ENCODE measurements around the gene CLPTM1. TPM values are rescaled to one million over a fixed set of nuclear protein-coding genes. Genes with fewer than 3 reads are reported as not detected.

Gene CLPTM1
- total RNA-seq, 1 donor from 2014 or later = 91.4 TPM

GRCh38 chr19:45010306-45010705, 55.1 kb downstream of the CLPTM1 start:
- no peaks in the 10 kb centered on the region for H3K27me3 Mint-ChIP-seq (ENCODE audit: low read depth)
- H3K4me1 Mint-ChIP-seq (ENCODE audit: low read depth) = no peaks in the 10 kb centered on the region
- H3K36me3 Mint-ChIP-seq (ENCODE audit: low read depth) = peaks cover 2% of the 10 kb centered on the region
- no peak for TF ChIP-seq CTCF (IDR thresholded peaks at IDR 0.05)
- DNase-seq (ENCODE audit: low spot score) = no peak
- H3K27ac Mint-ChIP-seq (ENCODE audit: unreplicated experiment) = peak overlapping the region; percentile 61
- H3K4me3 Mint-ChIP-seq (ENCODE audit: unreplicated experiment) = no peak overlapping the region
- H3K9me3 Mint-ChIP-seq (ENCODE audit: low read depth) = no peaks in the 10 kb centered on the region

GRCh38 chr19:45011959-45012358, 56.8 kb downstream of the CLPTM1 start:
- no peaks in the 10 kb centered on the region for H3K4me1 Mint-ChIP-seq (ENCODE audit: low read depth)
- TF ChIP-seq CTCF (IDR thresholded peaks at IDR 0.05) = no peak

GRCh38 chr19:45016388-45017314, 61.5 kb downstream of the CLPTM1 start:
- TF ChIP-seq CTCF (IDR thresholded peaks at IDR 0.05) = peak; percentile 79
- Mint-ChIP-seq H3K27ac (ENCODE audit: unreplicated experiment) (peak overlapping the region; percentile 61), H3K4me1 (ENCODE audit: low read depth) (no peaks in the 10 kb centered on the region), H3K27me3 (ENCODE audit: low read depth) (no peaks in the 10 kb centered on the region), H3K36me3 (ENCODE audit: low read depth) (peaks cover 3% of the 10 kb centered on the region), H3K4me3 (ENCODE audit: unreplicated experiment) (no peak overlapping the region), H3K9me3 (ENCODE audit: low read depth) (no peaks in the 10 kb centered on the region)
- no peak for DNase-seq (ENCODE audit: low spot score)

More at GRCh38 chr19:45011959-45012358, 56.8 kb downstream of the CLPTM1 start:
- DNase-seq (ENCODE audit: low spot score) = no peak
- no peaks in the 10 kb centered on the region for H3K36me3 Mint-ChIP-seq (ENCODE audit: low read depth)
- no peaks in the 10 kb centered on the region for H3K27me3 Mint-ChIP-seq (ENCODE audit: low read depth)
- no peaks in the 10 kb centered on the region for H3K9me3 Mint-ChIP-seq (ENCODE audit: low read depth)
- H3K27ac Mint-ChIP-seq (ENCODE audit: unreplicated experiment) = no peak overlapping the region
- no peak overlapping the region for H3K4me3 Mint-ChIP-seq (ENCODE audit: unreplicated experiment)

GRCh38 chr19:45019187-45019586, 64.0 kb downstream of the CLPTM1 start:
- no peak for TF ChIP-seq CTCF (IDR thresholded peaks at IDR 0.05)
- Mint-ChIP-seq H3K27me3 (ENCODE audit: low read depth) (no peaks in the 10 kb centered on the region), H3K27ac (ENCODE audit: unreplicated experiment) (no peak overlapping the region), H3K4me3 (ENCODE audit: unreplicated experiment) (no peak overlapping the region), H3K36me3 (ENCODE audit: low read depth) (peaks cover 3% of the 10 kb centered on the region), H3K4me1 (ENCODE audit: low read depth) (no peaks in the 10 kb centered on the region), H3K9me3 (ENCODE audit: low read depth) (no peaks in the 10 kb centered on the region)
- no peak for DNase-seq (ENCODE audit: low spot score)

- no peaks in the 10 kb centered on the region for H3K27me3 Mint-ChIP-seq (ENCODE audit: low read depth)
- no peaks in the 10 kb centered on the region for H3K4me1 Mint-ChIP-seq (ENCODE audit: low read depth)
- H3K27ac Mint-ChIP-seq (ENCODE audit: unreplicated experiment) = no peak overlapping the region
- peaks cover 3% of the 10 kb centered on the region for H3K36me3 Mint-ChIP-seq (ENCODE audit: low read depth)
- no peaks in the 10 kb centered on the region for H3K9me3 Mint-ChIP-seq (ENCODE audit: low read depth)
- DNase-seq (ENCODE audit: low spot score) = no peak
- H3K4me3 Mint-ChIP-seq (ENCODE audit: unreplicated experiment) = no peak overlapping the region
- no peak for TF ChIP-seq CTCF (IDR thresholded peaks at IDR 0.05)
These were observed 64.9 kb downstream of the CLPTM1 start for GRCh38 chr19:45020071-45020470.

Data from chondrocyte (in vitro differentiated cells).